GM19395 (cell line): ENCODE measurements around the gene CNTN4.
A peak's percentile ranks its signal among the peaks of the same experiment; 100 is the strongest.
"Not testable (repeated sequence)": the region's sequence is repeated elsewhere in the genome, so short reads cannot be mapped to it uniquely, and the experiment has no call there.

ENCODE experiments used
- ATAC-seq: cut with Tn5 transposase; IDR thresholded peaks from one replicate; pipeline ENCODE4 v1.9.1; 2021; ENCODE audit warnings: mild to moderate bottlenecking, moderate library complexity; ENCODE audit not compliant: unreplicated experiment

CNTN4 gene

GRCh38 chr3:2098398-2099027 is at the start of gene CNTN4:
Gene CNTN4 (plus strand): TSS chr3:2098866.
- peak; percentile 50 for ATAC-seq

DNA sequence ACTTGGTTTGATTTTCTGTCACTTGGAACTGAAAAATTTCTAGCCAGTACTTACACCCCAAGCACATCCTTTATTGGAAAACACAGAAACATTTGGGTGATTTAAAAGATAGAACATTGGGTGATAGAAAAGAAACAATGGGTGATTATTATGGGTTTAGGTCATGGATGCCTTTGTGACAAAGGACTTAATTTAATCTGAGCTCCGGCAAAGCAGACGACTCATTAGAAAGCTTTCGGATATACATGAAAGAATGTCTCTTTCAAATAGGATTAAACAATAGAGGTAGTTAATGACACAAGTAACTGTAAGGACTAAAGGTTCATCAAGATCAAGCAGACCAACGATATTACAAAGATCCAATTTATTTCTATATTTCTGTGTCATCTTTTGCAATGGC is 37.3 kb upstream of the CNTN4 start:
- ATAC-seq, result no peak

DNA sequence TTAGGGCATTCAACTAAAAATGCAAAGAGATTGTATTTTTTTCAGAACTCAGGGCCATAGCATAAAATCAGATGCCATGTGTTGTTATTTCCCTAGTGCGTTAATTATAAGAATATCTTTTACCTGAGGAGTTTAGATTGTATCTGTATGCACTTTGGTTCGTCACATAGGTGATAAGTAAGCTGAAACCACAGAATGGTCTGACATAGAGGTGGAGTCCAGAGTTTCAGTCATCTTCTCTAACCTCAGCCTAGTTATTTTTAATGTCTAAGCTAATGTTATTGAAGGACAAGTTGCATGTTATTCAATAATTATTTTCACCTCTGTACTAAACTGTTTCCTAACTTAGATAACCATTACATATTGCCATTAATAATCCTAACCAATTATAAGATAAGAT is 27.1 kb upstream of the CNTN4 start:
- ATAC-seq, result no peak

DNA sequence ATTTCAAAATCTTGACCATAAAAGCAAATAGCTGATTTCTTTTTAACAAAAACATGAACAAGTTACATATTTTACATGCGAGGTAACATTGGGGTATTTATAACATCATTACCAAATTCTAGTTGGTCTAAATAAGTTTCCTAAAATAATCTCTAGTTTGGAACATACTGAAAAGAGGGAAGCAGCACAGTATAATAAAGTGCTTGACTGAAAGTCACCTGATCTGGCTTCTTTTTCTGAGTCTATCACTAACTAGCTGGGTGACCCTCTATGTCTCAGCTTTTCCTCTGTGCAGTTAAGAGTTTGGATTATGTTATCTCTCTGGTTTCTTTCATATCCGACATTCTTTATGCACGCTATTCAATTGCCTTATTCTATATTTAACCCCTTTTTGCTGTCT is 19.8 kb upstream of the CNTN4 start:
- no peak for ATAC-seq

GRCh38 chr3:2082871-2083480 is 15.7 kb upstream of the CNTN4 start:
- no peak for ATAC-seq

GRCh38 chr3:2083558-2083957 is 15.1 kb upstream of the CNTN4 start:
- not testable (repeated sequence) for ATAC-seq

DNA sequence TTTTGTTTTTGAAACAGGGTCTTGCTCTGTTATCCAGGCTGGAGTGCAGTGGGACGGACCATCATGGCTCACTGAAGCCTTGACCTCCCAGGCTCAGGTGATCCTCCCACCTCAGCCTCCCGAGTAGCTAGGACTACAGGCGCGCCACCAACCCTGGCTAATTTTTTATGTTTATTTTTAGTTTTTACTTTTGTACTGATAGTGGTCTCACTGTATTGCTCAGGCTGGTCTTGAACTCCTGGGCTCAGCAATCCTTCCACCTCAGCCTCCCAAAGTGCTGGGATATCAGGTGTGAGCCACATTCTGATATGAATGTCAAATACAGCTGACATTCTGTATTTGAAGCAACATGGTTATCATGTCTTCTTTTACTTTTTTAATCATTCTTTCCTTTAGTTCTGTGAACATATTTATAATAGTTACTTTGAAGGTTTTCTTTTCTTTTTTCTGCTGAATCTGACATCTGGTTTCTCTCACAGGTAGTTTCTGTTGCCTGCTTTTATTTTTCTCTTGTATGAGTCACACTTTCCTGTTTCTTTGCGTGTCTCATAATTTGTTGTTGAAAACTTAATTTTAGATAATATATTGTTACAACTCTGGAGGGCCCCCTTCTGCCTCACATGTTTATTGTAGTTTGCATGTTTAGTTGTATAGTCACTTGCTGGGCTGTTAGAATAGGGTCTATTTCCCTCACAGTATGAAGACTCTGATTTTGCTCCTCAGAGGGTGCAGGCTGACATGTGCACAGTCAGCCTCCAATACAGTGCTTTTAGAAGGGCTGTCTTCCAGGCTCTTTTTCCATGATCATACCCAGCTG is 8.4 kb upstream of the CNTN4 start:
- no peak for ATAC-seq

DNA sequence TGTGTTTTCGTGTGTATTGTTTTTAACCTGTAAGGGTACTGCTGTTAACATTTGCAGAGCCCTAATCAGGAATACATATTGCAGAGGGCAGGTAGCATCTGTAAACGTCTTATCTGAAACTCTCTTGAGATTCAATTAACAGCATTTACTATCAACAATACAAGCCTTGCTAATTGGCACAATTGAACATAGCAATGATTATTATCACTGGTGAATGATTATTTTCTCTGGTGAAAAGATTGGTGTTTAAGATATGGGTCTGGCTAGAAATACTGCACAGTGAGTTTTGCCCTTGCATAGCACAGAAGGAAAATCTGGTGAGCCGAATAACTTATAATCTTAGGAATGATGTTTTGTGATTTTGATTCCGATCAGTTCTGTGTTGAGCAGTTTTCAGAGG is 5.9 kb upstream of the CNTN4 start:
- ATAC-seq, result no peak

DNA sequence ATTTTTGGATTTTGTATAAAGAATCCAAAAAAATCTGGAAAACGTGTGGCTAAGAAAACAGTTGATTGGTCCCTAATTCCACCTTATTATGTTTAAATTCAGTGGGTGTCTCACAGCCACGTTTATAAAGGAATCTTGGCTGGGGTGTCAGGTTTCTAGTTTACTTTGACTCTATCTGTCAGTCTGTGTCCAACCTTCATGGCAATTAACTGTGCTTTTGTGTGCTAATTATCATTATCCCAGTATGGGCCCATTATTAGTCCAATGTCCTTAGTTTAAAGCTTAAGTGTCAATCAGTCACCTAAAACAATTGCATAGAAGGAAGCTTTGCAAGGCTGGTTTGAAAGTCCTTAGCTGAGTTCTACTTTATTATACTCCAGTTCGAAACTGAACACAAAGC is 3.7 kb upstream of the CNTN4 start:
- no peak for ATAC-seq

DNA sequence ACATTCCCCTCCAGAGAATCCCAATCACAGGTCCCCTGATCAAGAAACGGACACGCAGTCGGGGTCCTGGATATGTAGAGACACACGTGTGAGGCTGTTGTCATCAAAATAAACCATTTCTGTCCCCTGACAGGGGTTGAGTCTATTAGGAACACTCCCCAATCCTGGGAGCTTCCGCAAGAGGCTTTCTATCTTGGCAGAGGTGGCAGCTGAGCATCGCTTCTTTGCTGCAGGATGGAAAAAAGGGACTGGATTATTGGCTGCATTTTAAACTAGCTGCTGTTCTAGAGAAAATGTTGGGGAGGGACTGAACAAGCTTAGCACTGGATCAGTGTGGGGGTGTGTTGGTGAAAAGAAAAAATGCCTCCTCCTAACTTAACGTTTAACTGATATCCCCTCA is 2.5 kb upstream of the CNTN4 start:
- no peak for ATAC-seq

DNA sequence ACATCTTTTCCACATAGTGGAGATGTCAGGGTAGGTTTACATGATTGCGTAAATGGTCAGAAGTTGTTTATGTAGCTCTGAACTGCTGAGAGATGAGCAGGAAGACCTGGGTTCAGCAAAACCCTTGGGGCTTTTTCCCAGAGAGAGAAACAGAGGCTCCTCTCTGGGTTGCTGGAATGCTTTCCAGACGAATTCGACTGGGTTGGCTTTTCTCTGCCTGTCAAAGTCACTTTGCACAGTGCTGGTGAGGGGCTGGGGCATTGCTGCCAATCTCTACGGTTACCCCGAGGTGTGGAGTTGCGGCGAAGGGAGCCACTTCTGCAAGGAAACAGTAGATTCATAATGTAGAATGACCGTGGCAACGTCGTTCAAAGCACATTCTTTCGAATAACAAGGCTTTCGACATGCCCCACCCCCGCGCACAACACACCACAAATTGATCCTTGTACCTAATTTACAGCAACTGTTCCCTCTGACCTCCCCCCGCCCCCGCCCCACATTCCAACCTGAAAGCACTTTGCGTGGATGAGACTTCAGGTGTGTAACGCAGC is 950 bp upstream of the CNTN4 start:
- ATAC-seq, result no peak

DNA sequence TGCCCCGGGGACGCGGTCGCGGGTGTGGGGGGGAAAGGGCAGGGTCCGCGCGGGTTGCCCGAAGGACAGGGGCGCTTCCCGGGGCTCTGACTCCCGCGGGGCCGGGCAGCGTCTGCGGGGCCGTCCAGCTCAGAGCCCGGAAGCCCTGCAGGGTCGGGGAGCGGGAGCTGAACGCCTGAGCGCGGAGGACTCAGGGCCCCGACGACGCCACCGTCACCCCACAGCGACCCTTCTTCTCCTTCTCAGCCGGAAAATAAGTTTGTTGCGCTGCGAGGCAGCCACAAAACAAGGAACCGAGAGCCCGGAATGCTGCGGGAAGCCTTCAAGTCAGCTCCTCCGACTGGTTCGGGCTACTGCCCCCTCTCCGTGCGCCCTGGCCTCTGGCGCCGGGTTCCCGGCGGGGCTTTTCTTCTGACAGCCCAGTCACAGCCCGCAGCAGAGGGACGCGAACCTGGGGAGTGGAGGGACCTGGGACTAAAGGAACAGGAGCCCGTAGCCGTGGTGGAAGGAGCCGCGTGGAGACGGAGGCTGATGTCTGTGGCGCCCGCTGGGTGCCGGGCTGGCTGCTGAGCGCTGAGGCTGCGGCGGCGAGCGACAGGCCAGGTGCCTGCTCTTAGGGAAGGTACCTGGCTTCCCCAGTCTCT is 484 bp downstream of the CNTN4 start:
- ATAC-seq, result no peak

DNA sequence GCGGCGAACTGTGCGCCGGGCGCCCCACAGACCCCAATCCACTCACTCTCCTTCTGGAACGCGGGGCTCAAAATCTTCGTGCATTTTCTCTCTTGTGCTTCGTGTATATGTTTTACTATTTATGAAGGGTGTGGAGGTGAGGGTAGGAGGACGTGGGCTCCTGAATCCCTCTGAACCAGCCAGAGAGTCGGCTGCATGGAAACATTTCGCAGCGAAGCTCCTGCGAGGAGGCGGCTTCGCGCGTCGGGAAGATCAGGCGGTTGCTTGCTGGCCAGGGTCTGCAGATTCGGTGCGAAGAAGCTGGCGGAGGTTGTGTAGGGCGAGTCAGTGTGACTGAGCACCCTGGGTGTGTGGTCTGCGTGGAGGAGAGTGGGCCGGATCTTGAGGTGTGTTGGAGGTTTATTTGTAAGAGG is 1.1 kb downstream of the CNTN4 start:
- no peak for ATAC-seq

DNA sequence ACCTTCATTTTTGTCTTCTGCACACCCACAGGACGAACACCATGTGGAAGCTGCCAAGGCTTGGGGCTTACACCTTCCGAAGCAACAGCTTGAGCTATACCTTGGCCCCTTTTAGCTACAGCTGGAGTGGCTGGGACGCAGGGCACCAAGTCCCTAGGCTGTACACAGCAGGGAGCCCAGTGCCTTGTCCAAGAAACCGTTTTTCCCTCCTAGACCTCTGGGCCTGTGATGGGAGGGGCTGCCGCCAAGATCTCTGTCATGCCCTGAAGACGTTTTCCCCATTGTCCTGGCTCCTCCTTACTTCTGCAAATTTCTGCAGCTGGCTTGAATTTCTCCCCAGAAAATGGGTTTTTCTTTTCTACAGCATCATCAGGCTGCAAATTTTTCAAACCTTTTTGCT is 7.8 kb downstream of the CNTN4 start:
- no peak for ATAC-seq

GRCh38 chr3:2110597-2111117 is 12.0 kb downstream of the CNTN4 start:
- ATAC-seq, result no peak

DNA sequence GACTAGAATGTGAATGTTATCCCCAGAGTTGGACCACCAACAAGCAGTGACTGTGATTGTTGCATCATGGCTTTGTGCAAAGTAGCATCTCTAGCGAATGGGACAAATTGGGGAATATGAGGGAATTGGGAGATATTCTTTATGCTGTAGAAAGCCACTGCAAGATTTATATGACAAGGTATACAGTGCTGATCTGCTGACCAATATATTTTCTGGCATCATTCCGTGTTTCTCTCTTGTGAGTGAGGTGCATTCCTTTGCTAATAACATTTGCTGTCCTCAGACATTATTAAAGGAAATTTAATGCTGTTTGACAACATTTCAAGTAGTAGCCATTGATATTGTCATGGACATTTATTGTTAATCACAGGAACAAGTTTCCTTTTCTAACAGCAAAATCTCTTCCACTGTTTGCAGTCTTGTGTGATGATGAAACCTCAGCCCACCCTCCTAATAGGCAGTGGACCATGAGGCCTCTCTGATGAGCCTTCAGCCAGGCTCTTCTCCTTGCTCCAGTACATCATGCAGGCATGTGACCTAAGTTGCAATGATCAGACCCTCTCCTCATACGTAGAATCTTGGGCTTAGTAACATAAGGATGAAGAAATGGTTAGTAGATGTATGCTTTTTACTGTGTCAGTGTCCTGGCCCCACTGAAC is 16.1 kb downstream of the CNTN4 start:
- ATAC-seq, result no peak

DNA sequence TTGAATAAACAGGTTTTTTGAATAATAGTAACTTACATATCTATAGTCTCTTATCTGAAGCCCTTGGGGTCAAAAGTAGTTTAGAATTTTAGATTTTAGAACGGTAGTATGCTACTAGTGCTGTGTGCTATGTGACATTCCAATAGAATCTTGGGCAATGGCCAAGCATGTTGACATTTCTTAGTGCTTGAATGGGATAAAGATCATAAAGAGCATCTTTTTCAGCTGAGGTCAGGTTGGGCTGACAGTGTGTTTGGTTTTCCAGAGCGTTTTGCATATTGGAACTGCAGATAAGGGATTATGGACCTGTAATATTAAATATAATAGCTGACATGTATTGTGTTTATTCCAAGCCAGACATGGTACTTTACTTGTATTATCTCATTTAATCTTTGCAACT is 32.1 kb downstream of the CNTN4 start:
- no peak for ATAC-seq

DNA sequence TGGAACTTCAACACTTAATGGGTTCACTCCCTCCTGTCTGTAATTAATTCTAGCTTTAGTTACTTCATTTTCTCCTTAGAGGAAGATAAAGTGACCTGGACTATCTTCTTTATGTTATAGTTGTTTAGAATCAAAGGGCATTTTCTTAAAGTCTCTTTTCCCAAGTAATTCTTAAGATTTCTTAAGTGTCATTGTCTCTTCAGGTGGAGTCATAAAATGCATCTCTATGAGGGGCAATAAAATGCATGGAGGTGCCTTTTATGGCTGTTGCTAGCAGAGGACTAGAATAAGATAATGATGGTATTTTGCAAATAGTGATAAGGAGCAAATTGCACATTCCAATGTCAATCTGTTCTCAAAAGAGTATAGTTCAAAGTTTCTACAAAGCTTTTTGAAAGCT is 34.5 kb downstream of the CNTN4 start:
- ATAC-seq, result no peak

DNA sequence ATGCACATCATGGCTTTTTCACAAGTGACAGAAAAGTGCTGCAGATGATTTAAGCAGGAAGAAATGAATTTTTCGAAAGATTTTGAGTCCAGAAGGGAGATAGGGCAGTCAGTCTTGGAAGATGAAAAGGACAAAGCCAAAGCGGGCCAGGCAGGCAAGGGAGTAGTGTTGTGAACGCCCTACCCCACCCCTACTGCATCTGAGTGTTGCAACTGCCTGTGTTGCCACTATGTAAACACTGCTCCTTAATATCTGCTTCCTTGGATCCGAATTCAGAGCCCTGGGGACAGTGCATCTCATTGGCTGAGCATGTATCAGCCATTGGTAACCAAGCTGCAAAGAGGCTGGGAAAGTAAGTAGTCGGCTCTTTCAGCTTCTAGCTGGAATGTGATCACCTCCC is 39.0 kb downstream of the CNTN4 start:
- ATAC-seq, result no peak

DNA sequence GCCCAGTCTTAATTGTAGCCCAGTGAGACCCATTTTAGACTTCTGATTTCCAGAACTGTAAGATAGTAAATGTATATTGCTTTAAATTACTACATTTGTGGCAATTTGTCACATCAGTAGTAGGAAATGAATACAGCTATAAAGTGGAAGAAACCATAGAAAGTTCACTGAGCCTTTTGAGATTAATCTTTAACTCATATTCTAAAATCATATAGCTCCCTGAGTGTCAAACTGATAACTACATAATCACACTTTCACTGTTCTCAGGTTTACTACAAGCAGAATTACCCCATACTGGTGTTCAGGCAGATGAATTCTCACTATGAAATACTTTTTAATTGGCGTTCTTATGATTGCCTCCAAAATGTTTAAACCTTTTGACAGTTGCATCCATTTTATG is 42.8 kb downstream of the CNTN4 start:
- no peak for ATAC-seq
